ENCODE measurements around the gene ITPRIPL2. TPM values are rescaled to one million over a fixed set of nuclear protein-coding genes. Genes with fewer than 3 reads are reported as not detected.

ITPRIPL2 gene
- total RNA-seq, 1 donor from 2014 or later, result 39.2 TPM

DNA sequence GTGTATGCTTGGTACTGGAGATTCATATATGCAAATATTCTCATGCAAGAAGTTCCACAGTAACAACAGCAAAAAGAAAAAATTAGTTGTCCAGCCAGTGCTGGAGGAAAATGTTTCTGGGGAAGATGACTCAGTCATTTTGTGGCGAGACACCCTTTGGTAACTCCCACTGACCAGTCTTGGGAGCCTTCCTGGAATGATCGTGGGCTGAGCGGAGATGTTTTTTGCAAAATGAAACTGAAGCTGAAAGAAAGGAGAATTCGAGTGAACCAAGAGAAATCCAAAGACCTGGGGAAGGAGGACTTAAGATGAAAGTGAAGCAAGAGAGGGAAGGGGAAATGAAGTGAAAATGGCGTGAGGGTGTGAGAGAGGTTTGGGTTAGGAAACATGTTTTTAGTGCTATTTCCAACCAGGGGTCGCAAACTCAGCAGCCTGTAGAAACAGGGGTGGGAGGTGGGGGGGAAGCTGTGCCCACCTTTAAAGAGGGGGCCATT is 5.2 kb downstream of the ITPRIPL2 start:
- Mint-ChIP-seq H3K4me1 (peaks cover 41% of the 10 kb centered on the region), H3K36me3 (peaks cover 6% of the 10 kb centered on the region), H3K27me3 (ENCODE audit: low read depth) (no peaks in the 10 kb centered on the region), H3K4me3 (peak overlapping the region; percentile 61), H3K27ac (peak overlapping the region; percentile 98), H3K9me3 (no peaks in the 10 kb centered on the region)
- TF ChIP-seq, protein P1, sequence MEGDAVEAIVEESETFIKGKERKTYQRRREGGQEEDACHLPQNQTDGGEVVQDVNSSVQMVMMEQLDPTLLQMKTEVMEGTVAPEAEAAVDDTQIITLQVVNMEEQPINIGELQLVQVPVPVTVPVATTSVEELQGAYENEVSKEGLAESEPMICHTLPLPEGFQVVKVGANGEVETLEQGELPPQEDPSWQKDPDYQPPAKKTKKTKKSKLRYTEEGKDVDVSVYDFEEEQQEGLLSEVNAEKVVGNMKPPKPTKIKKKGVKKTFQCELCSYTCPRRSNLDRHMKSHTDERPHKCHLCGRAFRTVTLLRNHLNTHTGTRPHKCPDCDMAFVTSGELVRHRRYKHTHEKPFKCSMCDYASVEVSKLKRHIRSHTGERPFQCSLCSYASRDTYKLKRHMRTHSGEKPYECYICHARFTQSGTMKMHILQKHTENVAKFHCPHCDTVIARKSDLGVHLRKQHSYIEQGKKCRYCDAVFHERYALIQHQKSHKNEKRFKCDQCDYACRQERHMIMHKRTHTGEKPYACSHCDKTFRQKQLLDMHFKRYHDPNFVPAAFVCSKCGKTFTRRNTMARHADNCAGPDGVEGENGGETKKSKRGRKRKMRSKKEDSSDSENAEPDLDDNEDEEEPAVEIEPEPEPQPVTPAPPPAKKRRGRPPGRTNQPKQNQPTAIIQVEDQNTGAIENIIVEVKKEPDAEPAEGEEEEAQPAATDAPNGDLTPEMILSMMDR (IDR thresholded peaks at IDR 0.05; ENCODE audit: unreplicated experiment), result no peak
- no peak for DNase-seq (ENCODE audit: low spot score in 2 of 2, unreplicated experiment in 2 of 2)

DNA sequence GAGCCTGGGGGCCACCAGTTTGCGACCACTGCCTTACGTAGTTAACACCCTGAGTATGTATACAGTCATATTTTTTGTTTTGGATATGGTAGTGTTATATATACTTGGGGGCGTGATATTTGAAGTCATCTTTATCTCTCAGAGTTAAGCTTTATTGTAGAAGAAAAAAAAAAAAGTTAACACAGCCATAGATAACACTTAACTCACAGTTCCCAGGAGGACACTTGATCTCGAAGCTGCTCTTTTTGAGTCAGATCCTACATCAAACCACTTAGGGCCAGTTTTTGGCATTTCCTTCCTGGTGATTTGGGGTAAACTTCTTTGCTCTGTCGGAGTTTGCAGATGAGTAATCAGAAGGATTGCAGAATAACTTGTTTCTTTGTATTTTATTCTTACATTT is 5.8 kb downstream of the ITPRIPL2 start:
- Mint-ChIP-seq H3K9me3 (no peaks in the 10 kb centered on the region), H3K4me1 (peaks cover 39% of the 10 kb centered on the region), H3K27me3 (ENCODE audit: low read depth) (no peaks in the 10 kb centered on the region), H3K36me3 (peaks cover 6% of the 10 kb centered on the region), H3K27ac (no peak overlapping the region), H3K4me3 (no peak overlapping the region)
- no peak for DNase-seq (ENCODE audit: low spot score in 2 of 2, unreplicated experiment in 2 of 2)
- TF ChIP-seq, protein P1 (IDR thresholded peaks at IDR 0.05; ENCODE audit: unreplicated experiment), result no peak

DNA sequence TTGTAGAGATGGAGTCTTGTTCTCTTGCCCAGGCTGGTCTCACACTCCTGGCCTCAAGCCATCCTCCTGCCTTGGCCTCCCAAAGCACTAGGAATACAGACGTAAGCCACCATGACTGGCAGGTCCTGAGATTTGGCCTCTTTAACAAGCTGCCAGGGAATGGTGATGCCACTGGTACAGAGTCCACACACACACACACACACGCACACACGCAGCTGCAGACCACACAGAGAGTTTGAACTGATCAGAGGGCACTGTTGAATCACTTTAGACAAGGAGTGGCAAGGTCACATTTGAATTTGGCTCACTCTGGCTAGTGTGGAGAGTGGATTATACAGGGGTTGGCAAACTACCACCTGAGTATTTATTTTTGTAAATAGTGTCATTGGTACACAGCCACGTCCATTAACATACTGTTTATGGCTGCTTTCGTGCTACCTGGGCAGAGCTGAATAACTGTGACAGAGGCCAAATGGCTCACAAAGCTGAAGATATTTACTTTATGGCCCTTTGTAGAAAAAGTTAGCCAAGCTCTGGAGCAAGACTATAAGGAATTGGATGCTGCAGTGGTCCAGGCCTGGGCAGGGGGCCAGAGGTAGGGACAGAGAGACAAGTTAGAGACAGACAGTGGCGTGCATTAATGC is 9.9 kb downstream of the ITPRIPL2 start:
- TF ChIP-seq, protein P1 (IDR thresholded peaks at IDR 0.05; ENCODE audit: unreplicated experiment), result no peak
- peaks cover 14% of the 10 kb centered on the region for H3K36me3 Mint-ChIP-seq
- no peak overlapping the region for H3K4me3 Mint-ChIP-seq
- H3K4me1 Mint-ChIP-seq, result peaks cover 19% of the 10 kb centered on the region
- no peak overlapping the region for H3K27ac Mint-ChIP-seq
- H3K27me3 Mint-ChIP-seq (ENCODE audit: low read depth), result no peaks in the 10 kb centered on the region
- peaks cover 4% of the 10 kb centered on the region for H3K9me3 Mint-ChIP-seq
- DNase-seq (ENCODE audit: low spot score in 2 of 2, unreplicated experiment in 2 of 2), result no peak

DNA sequence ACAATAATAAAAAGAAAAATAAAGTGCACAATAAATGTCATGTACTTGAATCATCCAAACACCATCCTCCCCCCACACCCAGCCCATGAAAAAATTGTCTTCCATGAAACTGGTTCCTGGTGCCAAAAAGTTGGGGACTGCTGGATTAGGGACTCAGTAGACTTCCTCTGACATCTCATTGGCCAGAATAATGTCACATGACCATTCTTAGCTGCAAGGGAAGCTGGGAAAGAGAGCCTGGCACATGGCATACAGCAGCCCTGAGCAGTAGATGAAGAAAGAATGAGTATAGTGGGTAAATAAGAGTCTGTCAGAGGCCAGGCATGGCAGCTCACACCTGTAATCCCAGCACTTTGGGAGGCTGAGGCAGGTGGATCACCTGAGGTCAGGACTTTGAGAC is 12.5 kb downstream of the ITPRIPL2 start:
- DNase-seq (ENCODE audit: low spot score in 2 of 2, unreplicated experiment in 2 of 2), result no peak
- H3K27ac Mint-ChIP-seq, result no peak overlapping the region
- H3K36me3 Mint-ChIP-seq, result peaks cover 9% of the 10 kb centered on the region
- H3K27me3 Mint-ChIP-seq (ENCODE audit: low read depth), result no peaks in the 10 kb centered on the region
- TF ChIP-seq, protein P1 (IDR thresholded peaks at IDR 0.05; ENCODE audit: unreplicated experiment), result no peak
- no peak overlapping the region for H3K4me3 Mint-ChIP-seq
- H3K4me1 Mint-ChIP-seq, result peaks cover 15% of the 10 kb centered on the region
- H3K9me3 Mint-ChIP-seq, result peaks cover 4% of the 10 kb centered on the region

DNA sequence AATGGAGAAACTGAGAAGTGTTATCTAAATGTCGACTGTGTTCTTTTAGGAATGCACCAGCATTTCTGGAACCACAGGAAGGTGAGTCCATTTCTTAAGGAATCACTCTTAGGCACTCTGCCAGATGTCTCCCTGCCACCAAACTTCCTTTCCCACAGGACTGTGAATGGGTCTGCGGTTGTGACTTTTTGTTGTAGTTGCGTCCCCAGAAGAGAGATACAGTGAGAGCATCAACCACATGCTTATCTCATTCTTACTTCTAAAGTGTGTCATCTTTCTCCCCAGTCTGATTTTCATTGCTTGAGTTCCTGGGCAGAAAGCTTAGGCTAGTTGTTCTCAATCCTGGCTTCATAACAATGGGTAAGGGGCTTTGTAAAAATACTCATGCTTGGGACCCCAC is 13.4 kb downstream of the ITPRIPL2 start:
- peaks cover 9% of the 10 kb centered on the region for H3K36me3 Mint-ChIP-seq
- no peaks in the 10 kb centered on the region for H3K27me3 Mint-ChIP-seq (ENCODE audit: low read depth)
- H3K27ac Mint-ChIP-seq, result no peak overlapping the region

More for the DNA sequence above, 13.4 kb downstream of the ITPRIPL2 start:
- TF ChIP-seq, protein P1 (IDR thresholded peaks at IDR 0.05; ENCODE audit: unreplicated experiment), result no peak
- Mint-ChIP-seq H3K9me3 (peaks cover 4% of the 10 kb centered on the region), H3K4me1 (peaks cover 11% of the 10 kb centered on the region), H3K4me3 (no peak overlapping the region)
- no peak for DNase-seq (ENCODE audit: low spot score in 2 of 2, unreplicated experiment in 2 of 2)
